Measurements from ENCODE around the gene MPZL2. TPM values are rescaled to one million over a fixed set of nuclear protein-coding genes. Genes with fewer than 3 reads are reported as not detected.

The MPZL2 gene
- polyA plus RNA-seq, 1 of the 3 experiments (the other 2 are of a cell fraction), result 6.2 TPM

GRCh38 chr11:118207079-118207478 is 57.0 kb downstream of the MPZL2 start (continued):
- no peak for TF ChIP-seq GATA2 (CRISPR knock-in tag; IDR thresholded peaks at IDR 0.05)

- TF ChIP-seq SIN3A (IDR thresholded peaks at IDR 0.05; ENCODE audit: borderline replicate concordance, low read depth, low read length) (no peak), PBX3 (IDR thresholded peaks at IDR 0.05) (no peak), IRF3 (IDR thresholded peaks at IDR 0.05; ENCODE audit: low read depth, low read length) (no peak), POLR2AphosphoS5 (IDR thresholded peaks at IDR 0.05; ENCODE audit: low read depth, low read length) (no peak), CHD2 (IDR thresholded peaks at IDR 0.05; ENCODE audit: low read length, partially characterized antibody) (no peak), ELF1 (IDR thresholded peaks at IDR 0.05) (no peak), FOXJ3 (CRISPR knock-in tag; IDR thresholded peaks at IDR 0.05) (no peak), REST (IDR thresholded peaks at IDR 0.05; ENCODE audit: low read depth, low read length) (no peak)
- H3K4me1 ChIP-seq (ENCODE audit: control insufficient read depth in 1 of 2, insufficient read depth in 2 of 2, low read depth in 1 of 2, low read length in 1 of 2), result no peaks in the 10 kb centered on the region
- H3K79me2 ChIP-seq (ENCODE audit: insufficient read depth), result no peaks in the 10 kb centered on the region
- no peaks in the 10 kb centered on the region for H4K20me1 ChIP-seq (ENCODE audit: insufficient read depth)
- no peak overlapping the region for H3K9ac ChIP-seq
- no peak overlapping the region for H2AFZ ChIP-seq (ENCODE audit: low read depth)
- 3% methylated on average over 1 of the region's 1 CpG for WGBS (ENCODE audit: low lambda C conversion rate)
- H3K9me2 ChIP-seq, result no peaks in the 10 kb centered on the region
- no peak overlapping the region for H3K27ac ChIP-seq (ENCODE audit: low read depth in 2 of 2, low read length in 1 of 2)
- DNase-seq, result no peak
- no peaks in the 10 kb centered on the region for H3F3A ChIP-seq (replicated peaks; ENCODE audit: insufficient read depth)
- no peak overlapping the region for H3K4me2 ChIP-seq
- no peaks in the 10 kb centered on the region for H3K36me3 ChIP-seq (replicated peaks in 1 of 2; ENCODE audit: control insufficient read depth in 1 of 2, insufficient read depth in 2 of 2, low read length in 1 of 2)
- ChIA-PET CTCF (interaction anchor here (0.6 kb wide), 1 partner anchor 191 kb away, joined by 3 read pairs; no protein-coding TSS in a partner anchor), POLR2A (no interaction called here)
- no peaks in the 10 kb centered on the region for H3K9me3 ChIP-seq
- H3K4me3 ChIP-seq (ENCODE audit: low read depth in 2 of 2, low read length in 1 of 2), result no peak overlapping the region
- peaks cover 33% of the 10 kb centered on the region; the same call in 1 of the 2 replicates for H3K27me3 ChIP-seq (ENCODE audit: insufficient read depth)
These were observed 57.6 kb downstream of the MPZL2 start for GRCh38 chr11:118206391-118207031.

All from SK-N-SH (cell line).